ENCODE data around the gene FYN.

DNA sequence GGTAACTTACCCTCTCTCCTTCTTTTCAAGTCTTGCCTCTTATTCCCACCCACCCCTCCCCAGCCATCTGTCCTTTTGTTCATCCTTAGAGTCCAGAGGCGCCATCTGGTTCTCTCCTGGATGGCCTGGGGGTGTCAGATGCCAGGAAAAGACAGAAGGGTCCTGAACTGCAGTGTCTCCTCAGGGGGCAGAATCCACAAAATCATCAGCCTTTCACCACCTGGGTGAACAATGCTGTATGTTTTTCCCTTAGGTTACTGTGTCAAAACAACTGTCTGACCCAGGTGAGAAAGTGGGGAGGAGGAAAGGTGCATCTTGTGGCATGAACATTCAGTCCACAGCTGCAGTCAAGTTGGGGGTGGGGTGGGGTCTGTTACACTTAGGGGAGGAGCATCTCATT lies 47.9 kb upstream of the FYN start:
- no peak for TF ChIP-seq POLR2A (IDR thresholded peaks at IDR 0.05)
- TF ChIP-seq, protein P1, sequence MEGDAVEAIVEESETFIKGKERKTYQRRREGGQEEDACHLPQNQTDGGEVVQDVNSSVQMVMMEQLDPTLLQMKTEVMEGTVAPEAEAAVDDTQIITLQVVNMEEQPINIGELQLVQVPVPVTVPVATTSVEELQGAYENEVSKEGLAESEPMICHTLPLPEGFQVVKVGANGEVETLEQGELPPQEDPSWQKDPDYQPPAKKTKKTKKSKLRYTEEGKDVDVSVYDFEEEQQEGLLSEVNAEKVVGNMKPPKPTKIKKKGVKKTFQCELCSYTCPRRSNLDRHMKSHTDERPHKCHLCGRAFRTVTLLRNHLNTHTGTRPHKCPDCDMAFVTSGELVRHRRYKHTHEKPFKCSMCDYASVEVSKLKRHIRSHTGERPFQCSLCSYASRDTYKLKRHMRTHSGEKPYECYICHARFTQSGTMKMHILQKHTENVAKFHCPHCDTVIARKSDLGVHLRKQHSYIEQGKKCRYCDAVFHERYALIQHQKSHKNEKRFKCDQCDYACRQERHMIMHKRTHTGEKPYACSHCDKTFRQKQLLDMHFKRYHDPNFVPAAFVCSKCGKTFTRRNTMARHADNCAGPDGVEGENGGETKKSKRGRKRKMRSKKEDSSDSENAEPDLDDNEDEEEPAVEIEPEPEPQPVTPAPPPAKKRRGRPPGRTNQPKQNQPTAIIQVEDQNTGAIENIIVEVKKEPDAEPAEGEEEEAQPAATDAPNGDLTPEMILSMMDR (IDR thresholded peaks at IDR 0.05) = no peak

Measured in transverse colon (tissue), 3 donors.